GM12878 (cell line): ENCODE results near the gene PCCA. TPM values are rescaled to one million over a fixed set of nuclear protein-coding genes. Genes with fewer than 3 reads are reported as not detected.

Experiments used
- ATAC-seq: fragments of 200-7000 bp; cut with Tn5 transposase; 3 replicates; pipeline ENCODE4 v1.9.1; 2020; ENCODE audit warnings: mild to moderate bottlenecking, moderate library complexity
- BruUV-seq: library from RNA; stranded (reverse); fragments of 400-500 nt; replicated peaks from 2 replicates; lab custom pipeline; 2021; lab: Mats Ljungman, UMichigan
- CTCF ChIA-PET: fragments of 300-600 bp; sonication (Branson Sonifier 250); formaldehyde crosslinking; extraction: SDS; loops from one replicate; lab custom pipeline; 2021; ENCODE audit warnings: inconsistent platforms; lab: Yijun Ruan, JAX
- POLR2A ChIA-PET: fragments of 350-600 bp; formaldehyde crosslinking; extraction: SDS; loops from one replicate; lab custom pipeline; 2021; ENCODE audit warnings: inconsistent platforms; lab: Charles Lee
- RAD21 ChIA-PET: fragments of 300-600 bp; sonication (Branson Sonifier 250); formaldehyde crosslinking; loops from one replicate; lab custom pipeline; 2023; ENCODE audit warnings: antibody characterized with exemption; ENCODE audit not compliant: unreplicated experiment; lab: Charles Lee
- SMC1A ChIA-PET: fragments of 300-600 bp; sonication (Branson Sonifier 250); formaldehyde crosslinking; loops from one replicate; lab custom pipeline; 2023; ENCODE audit not compliant: unreplicated experiment, uncharacterized antibody; lab: Charles Lee
- DNase-seq: peaks from one replicate; pipeline ENCODE4 v3.0.0-alpha.2; 2011; ENCODE audit warnings: low read depth, low spot score
- FAIRE-seq: peaks from 3 replicates; lab custom pipeline; 2011; peaks lifted over from hg19 to GRCh38; lab: Jason Lieb, UNC
- H2AFZ ChIP-seq: 2 replicates; pipeline ENCODE4 v1.6.0; 2011; ENCODE audit warnings: low read depth, low read length, control low read depth; ENCODE audit not compliant: control insufficient read depth
- H3K27ac ChIP-seq: 2 replicates; pipeline ENCODE4 v1.5.1; 2011; ENCODE audit warnings: control low read depth; ENCODE audit not compliant: control insufficient read depth, insufficient read depth
- H3K27me3 ChIP-seq, 2 experiments: replicated peaks in 1 of 2; 2 replicates each; pipeline versions ENCODE4 v1.6.0 to v1.6.1; 2011; ENCODE audit warnings: low read length in 1 of 2; ENCODE audit not compliant: control insufficient read depth in 2 of 2, insufficient read depth in 2 of 2
- H3K36me3 ChIP-seq, 2 experiments: 2 replicates each; pipeline ENCODE4 v1.5.1; 2011; ENCODE audit warnings: low read length in 1 of 2; ENCODE audit not compliant: control insufficient read depth in 2 of 2, insufficient read depth in 2 of 2
- H3K4me1 ChIP-seq: 2 replicates; pipeline ENCODE4 v1.6.1; 2011; ENCODE audit warnings: mild to moderate bottlenecking, low read length, moderate library complexity, mixed read lengths; ENCODE audit not compliant: control insufficient read depth, insufficient read depth
- H3K4me2 ChIP-seq: 2 replicates; pipeline ENCODE4 v1.6.0; 2011; ENCODE audit warnings: control low read depth; ENCODE audit not compliant: control insufficient read depth, insufficient read depth
- H3K4me3 ChIP-seq: fragments of 200-600 bp; sonication (generic); 2 replicates; pipeline ENCODE4 v1.5.1; 2016
- H3K79me2 ChIP-seq: 2 replicates; pipeline ENCODE4 v1.6.0; 2011; ENCODE audit warnings: low read length; ENCODE audit not compliant: control insufficient read depth, insufficient read depth
- H3K9ac ChIP-seq: 2 replicates; pipeline ENCODE4 v1.8.0; 2011; ENCODE audit warnings: low read length, control low read depth, mixed read lengths; ENCODE audit not compliant: control insufficient read depth, insufficient read depth
- H3K9me3 ChIP-seq: replicated peaks from 3 replicates; pipeline ENCODE4 v1.5.1; 2011; ENCODE audit warnings: mild to moderate bottlenecking, low read length; ENCODE audit not compliant: control insufficient read depth, insufficient read depth
- H4K20me1 ChIP-seq: 2 replicates; pipeline ENCODE4 v1.6.0; 2011; ENCODE audit not compliant: control insufficient read depth, insufficient read depth
- ATF3 ChIP-seq: IDR thresholded peaks from 2 replicates; pipeline ENCODE4 v1.6.1; 2011; ENCODE audit warnings: low read depth, mild to moderate bottlenecking, low read length, moderate library complexity, borderline replicate concordance; ENCODE audit errors: extremely low read depth
- ATF7 ChIP-seq: fragments of 450-650 bp; IDR thresholded peaks from 2 replicates; pipeline ENCODE4 v1.6.1; 2016; ENCODE audit warnings: low read depth, mild to moderate bottlenecking
- BCL3 ChIP-seq: IDR thresholded peaks from 2 replicates; pipeline ENCODE4 v1.6.1; 2011; ENCODE audit warnings: borderline replicate concordance, low read depth, mild to moderate bottlenecking, moderate library complexity, low read length; ENCODE audit not compliant: insufficient read depth, poor library complexity, severe bottlenecking
- BHLHE40 ChIP-seq, 2 experiments: fragments of 450-650 bp in 1 of 2; IDR thresholded peaks; 2 replicates each; pipeline ENCODE4 v1.6.1; 2011 to 2017; ENCODE audit warnings: low read depth in 2 of 2, borderline replicate concordance in 1 of 2, improper control_type of control experiment in 1 of 2, low read length in 1 of 2, mild to moderate bottlenecking in 1 of 2
- EP300 ChIP-seq, 2 experiments: fragments of 150-350 bp in 1 of 2; IDR thresholded peaks; 2 replicates each; pipeline ENCODE4 v1.6.1; 2011 to 2012; ENCODE audit warnings: low read depth in 2 of 2, low read length in 2 of 2, borderline replicate concordance in 1 of 2, improper control_type of control experiment in 1 of 2, inconsistent platforms in 1 of 2; ENCODE audit not compliant: control insufficient read depth in 1 of 2
- HSF1 ChIP-seq: fragments of 150-350 bp; IDR thresholded peaks from 2 replicates; pipeline ENCODE4 v1.6.1; 2014; ENCODE audit warnings: mild to moderate bottlenecking, low read depth, low read length
- JUNB ChIP-seq: IDR thresholded peaks from 2 replicates; pipeline ENCODE4 v1.6.1; 2016; ENCODE audit warnings: antibody characterized with exemption, mild to moderate bottlenecking
- MAX ChIP-seq: IDR thresholded peaks from 2 replicates; pipeline ENCODE4 v1.6.1; 2012; ENCODE audit warnings: low read depth, low read length, improper control_type of control experiment
- NR2C2 ChIP-seq: IDR thresholded peaks from 2 replicates; pipeline ENCODE4 v1.6.1; 2011; ENCODE audit warnings: borderline replicate concordance, low read depth; ENCODE audit not compliant: control insufficient read depth, insufficient read length
- PKNOX1 ChIP-seq: fragments of 450-650 bp; IDR thresholded peaks from 2 replicates; pipeline ENCODE4 v1.6.1; 2016; ENCODE audit warnings: mild to moderate bottlenecking
- POLR2AphosphoS5 ChIP-seq: IDR thresholded peaks from 2 replicates; pipeline ENCODE4 v1.6.1; 2011; ENCODE audit warnings: mild to moderate bottlenecking, low read length, inconsistent platforms
- POU2F2 ChIP-seq: IDR thresholded peaks from 3 replicates; pipeline ENCODE4 v1.6.1; 2011; ENCODE audit warnings: low read depth, mild to moderate bottlenecking, low read length, borderline replicate concordance
- SREBF1 ChIP-seq: IDR thresholded peaks from 2 replicates; pipeline ENCODE4 v1.6.1; 2012; ENCODE audit warnings: mild to moderate bottlenecking, low read length
- TARDBP ChIP-seq: IDR thresholded peaks from 2 replicates; pipeline ENCODE4 v1.6.1; 2016; ENCODE audit warnings: borderline replicate concordance
- YBX1 ChIP-seq: fragments of 450-650 bp; IDR thresholded peaks from 2 replicates; pipeline ENCODE4 v1.6.1; 2016; ENCODE audit warnings: antibody characterized with exemption
- ZBTB40 ChIP-seq: fragments of 450-650 bp; IDR thresholded peaks from 2 replicates; pipeline ENCODE4 v1.6.1; 2016; ENCODE audit warnings: mild to moderate bottlenecking, moderate library complexity, borderline replicate concordance
- ZSCAN29 ChIP-seq: fragments of 450-650 bp; IDR thresholded peaks from 2 replicates; pipeline ENCODE4 v1.6.1; 2017; ENCODE audit warnings: mild to moderate bottlenecking, moderate library complexity
- in situ Hi-C: fragments of 300-500 bp; cut with MboI; formaldehyde crosslinking; loops from 9 replicates; pipeline ENCODE4 v1.14.3; 2018; ENCODE audit warnings: mixed read lengths
- intact Hi-C: fragments of 100-400 bp; cut with micrococcal nuclease; formaldehyde crosslinking; loops from one replicate; pipeline ENCODE4 v1.14.2; 2022; ENCODE audit not compliant: unreplicated experiment
- polyA plus RNA-seq, 11 experiments: library from polyadenylated mRNA; depleted of rRNA in 4 of 11; unstranded in 6 of 11; stranded (reverse) in 5 of 11; fragments of >200 nt; fragmentation: Nextera tagmentation in 4 of 11; fragmentation: Illumina TruSeq in 1 of 11; extraction: Ambion mirVana in 4 of 11; extraction: Trizol in 1 of 11; gene quantifications; 1 replicate in 1 of 11; 2 replicates in 10 of 11; pipeline versions ENCODE4 v1.2.1 to v1.2.3, GENCODE V29; 2011 to 2016; ENCODE audit warnings: inconsistent platforms in 2 of 11, missing spikeins in 2 of 11, low read depth in 1 of 11
- total RNA-seq, 4 experiments: library from RNA; depleted of rRNA in 3 of 4; stranded (reverse); fragments of >200 nt in 3 of 4; fragmentation: Illumina TruSeq in 1 of 4; extraction: Trizol in 1 of 4; gene quantifications; 2 replicates each; pipeline versions ENCODE4 v1.2.1 to v1.2.3, GENCODE V29; 2013 to 2021

PCCA gene
- total and polyA plus RNA-seq, 10 of the 15 experiments (the other 5 are each of a cell fraction or from before 2014, with no cell fraction given): 5.9 to 18.2 (median 12.4) TPM

- no peaks in the 10 kb centered on the region for H4K20me1 ChIP-seq
- CTCF ChIA-PET: no interaction called here
- TF ChIP-seq BCL3 (no peak), YBX1 (no peak), ATF3 (no peak), MAX (no peak), POLR2AphosphoS5 (no peak), POU2F2 (no peak), JUNB (no peak), EP300 (IDR thresholded peaks at IDR 0.05; ENCODE audit: borderline replicate concordance in 1 of 2, control insufficient read depth in 1 of 2, low read depth in 2 of 2, low read length in 2 of 2) (no peak), ZSCAN29 (no peak), ATF7 (no peak), TARDBP (no peak), BHLHE40 (IDR thresholded peaks at IDR 0.05; ENCODE audit: borderline replicate concordance in 1 of 2, low read depth in 2 of 2, low read length in 1 of 2) (no peak), HSF1 (no peak), NR2C2 (no peak), SREBF1 (no peak), ZBTB40 (no peak), PKNOX1 (no peak)
Observed at GRCh38 chr13:100382785-100383184, 293.9 kb downstream of the PCCA start.

More at GRCh38 chr13:100382785-100383184, 293.9 kb downstream of the PCCA start:
- intact Hi-C loops (no loop called here), in situ Hi-C loops (no loop called here)
- POLR2A ChIA-PET: no interaction called here
- no peak overlapping the region for H3K4me2 ChIP-seq
- H3K9ac ChIP-seq: no peak overlapping the region
- no peak overlapping the region for H3K27ac ChIP-seq
- no peak for DNase-seq
- no peaks in the 10 kb centered on the region for H3K36me3 ChIP-seq
- no peak for FAIRE-seq
- H2AFZ ChIP-seq: no peak overlapping the region
- SMC1A ChIA-PET: no interaction called here
- H3K9me3 ChIP-seq: peaks cover 7% of the 10 kb centered on the region
- no TSS peak for BruUV-seq
- no peaks in the 10 kb centered on the region for H3K79me2 ChIP-seq
- ATAC-seq: no peak
- no peak overlapping the region for H3K4me3 ChIP-seq
- RAD21 ChIA-PET: no interaction called here
- H3K27me3 ChIP-seq: no peaks in the 10 kb centered on the region
- H3K4me1 ChIP-seq: no peaks in the 10 kb centered on the region
